CD4-positive, alpha-beta T cell treated with Interleukin-15 for 1 hour (primary cell): ENCODE data around the gene AK8.
"Not testable (repeated sequence)": the region's sequence is repeated elsewhere in the genome, so short reads cannot be mapped to it uniquely, and the experiment has no call there.

Source experiments
- DNase-seq: peaks from one replicate; pipeline ENCODE4 v3.0.0-alpha.2; 2020

AK8 gene

DNA sequence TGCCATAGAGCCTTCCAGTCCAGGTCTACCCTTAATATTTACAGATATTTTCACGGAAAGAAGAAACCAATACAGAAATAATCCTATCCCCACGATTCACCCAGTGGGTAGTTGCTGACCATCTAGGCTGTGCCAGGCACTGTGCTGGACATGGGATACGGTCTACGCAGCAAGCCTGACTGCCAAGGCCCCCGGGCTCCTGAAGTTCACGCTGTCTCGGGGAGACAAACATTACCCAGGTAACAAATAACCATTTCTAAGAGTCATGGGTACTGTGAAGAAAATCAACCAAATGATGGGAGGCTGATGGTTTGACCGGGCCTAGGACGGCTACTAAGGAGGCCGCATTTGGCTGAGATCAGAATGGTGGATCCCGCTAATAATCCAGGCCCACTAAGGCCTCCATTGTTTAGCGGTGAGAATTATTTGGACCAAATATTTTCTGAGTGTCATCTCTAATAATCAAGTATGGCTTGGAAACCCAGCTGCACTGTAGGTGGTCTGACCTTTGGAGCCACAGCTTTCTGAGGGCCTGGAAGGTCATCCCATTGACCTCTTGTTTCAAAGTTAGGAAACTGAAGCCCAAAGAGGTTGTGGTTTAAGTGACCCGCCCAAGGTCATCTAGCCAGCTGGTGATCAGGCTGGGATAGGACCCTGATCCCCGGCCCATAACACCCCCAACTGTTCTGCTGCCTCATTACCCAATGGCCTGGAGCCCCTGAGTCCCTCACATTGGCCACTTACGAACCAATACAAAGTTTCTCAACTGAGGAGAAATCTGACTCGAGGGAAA is 82.4 kb downstream of the AK8 start:
- DNase-seq: no peak

DNA sequence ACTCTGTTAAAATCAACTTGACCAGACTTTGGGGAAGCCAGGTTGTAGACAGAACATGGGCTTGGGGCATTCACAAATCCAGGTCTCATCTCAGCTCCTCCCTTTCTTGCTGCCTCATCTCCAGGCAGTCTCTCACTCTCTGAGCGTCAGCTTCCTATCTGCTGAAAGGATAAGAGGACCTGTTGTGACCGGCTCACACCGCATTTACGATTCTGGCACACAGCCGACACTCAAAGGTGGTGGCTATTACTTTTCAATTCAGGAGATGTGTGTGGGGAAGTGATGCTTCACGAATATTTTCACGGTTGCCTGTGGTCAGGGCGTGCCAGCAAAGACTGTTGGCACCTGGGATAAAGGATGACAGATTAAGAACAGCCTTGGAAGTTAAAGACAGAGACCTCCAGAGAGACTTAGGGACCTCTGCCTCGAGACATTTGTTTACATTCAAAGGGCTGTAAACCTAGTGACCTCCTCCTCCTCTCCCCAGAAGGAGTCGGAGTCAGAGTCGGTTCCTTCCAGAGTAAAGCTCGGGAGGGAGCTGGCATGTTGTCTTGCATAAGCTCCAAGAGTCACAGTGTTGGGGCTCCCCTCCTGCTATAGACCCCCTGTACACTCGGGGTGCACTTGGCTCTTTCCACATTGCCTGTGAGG is 83.2 kb downstream of the AK8 start:
- no peak for DNase-seq

DNA sequence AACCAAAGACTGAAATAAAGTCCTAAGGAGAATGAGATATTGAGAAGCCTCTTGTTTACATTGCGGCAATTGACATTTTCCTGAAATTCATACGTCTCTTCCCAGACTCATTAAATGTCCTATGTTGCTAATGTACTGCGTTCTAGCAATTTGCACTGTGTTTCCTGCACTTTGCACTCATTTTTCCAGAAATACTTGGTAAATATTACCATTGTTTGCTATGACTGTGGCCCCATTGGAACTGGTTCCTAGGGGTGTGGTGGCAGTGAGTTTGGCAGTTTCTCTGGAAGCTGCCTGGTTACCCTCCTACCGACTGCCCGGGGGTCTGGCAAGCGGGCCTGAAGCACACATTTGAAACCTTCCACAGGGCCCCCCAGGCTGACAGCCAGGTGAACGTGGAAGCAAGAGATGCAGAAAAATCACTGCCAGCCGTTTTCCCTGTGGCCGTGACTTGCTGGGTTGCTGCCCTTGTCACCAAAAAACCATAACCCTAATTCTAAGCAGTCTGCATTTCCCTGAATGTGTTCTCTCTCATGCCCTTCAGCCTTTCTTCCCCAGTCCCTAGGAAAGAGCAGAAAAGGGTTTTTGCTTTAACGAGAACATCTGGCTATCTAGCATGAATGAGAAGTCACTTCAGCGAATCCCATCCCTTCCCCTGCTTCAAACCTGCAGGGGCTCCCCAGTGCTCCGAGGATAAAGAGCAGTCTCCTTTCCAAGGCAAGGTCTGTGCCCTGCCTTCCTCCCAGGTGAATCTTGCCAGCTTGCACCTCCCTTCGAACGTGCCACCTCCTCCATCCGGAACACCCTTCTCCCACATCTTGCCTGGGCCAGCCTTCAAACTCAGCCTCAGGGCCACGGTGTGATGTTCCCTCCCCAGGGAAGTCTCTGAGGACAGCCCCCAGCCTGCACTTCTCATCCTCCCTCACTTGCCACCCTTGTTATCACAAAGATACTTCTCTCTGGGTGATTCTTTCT is 84.2 kb downstream of the AK8 start:
- no peak for DNase-seq

DNA sequence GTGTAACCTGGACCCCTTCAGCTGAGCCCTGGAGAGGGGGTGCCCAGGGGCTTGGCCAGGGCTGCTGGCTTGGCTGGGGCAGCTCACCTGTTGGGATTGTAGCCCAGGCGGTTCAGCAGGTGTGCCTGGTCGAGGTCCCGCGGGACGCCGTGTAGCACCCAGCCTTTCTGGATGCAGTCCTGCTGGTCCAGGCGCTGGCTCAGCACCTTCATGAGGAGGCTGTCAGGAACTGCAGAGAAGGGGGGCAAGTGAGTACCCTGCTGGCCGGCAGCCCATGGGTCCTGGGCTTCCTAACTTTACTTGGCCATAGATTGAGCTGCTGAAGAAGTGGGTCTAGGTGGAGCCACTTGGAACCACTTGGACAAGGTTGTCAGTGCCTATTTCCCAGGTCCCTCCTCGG is 85.5 kb downstream of the AK8 start:
- no peak for DNase-seq

DNA sequence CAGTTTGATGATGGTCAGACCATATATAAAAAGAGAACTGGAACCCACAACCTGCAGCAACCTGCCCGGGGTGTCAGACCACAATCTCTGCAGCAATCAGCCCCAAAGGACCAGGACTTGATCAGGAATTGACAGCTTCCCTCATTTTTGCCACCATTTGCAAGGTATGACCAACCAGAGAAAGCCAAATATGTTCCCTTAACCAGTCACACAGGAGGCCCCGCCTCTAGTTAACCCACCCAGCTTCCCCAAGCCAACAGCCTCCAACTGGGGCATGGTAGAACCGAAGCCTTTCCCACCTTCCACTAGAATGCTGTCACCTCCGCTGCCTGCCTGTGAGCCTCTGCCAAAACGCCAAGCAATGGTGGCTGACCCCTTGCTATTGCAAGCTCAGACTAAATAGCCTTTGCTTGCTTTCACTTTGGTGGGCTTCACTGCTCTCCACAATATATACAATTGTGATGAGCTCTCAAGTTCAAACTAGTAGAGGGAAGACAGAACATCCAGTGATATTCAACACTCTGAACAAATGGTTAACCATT is 86.3 kb downstream of the AK8 start:
- no peak for DNase-seq

DNA sequence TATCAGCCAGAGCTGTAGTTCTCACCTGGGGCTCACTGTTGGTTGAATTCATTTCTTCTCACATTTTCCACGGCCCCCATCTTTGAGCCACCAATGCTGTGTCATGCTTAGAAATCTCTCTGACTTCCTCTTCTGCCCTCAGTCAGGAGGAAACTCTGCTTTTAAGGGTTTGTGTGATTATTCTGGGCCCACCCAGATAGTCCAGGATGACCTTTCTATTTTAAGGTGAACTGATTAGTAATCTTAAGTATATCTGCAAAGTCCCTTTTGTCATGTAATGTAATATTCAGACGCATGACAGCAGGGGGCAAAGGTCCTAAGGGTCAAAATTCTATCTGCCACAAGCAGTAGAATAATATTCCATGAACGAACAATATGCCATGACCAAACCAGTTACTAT is 88.4 kb downstream of the AK8 start:
- no peak for DNase-seq

DNA sequence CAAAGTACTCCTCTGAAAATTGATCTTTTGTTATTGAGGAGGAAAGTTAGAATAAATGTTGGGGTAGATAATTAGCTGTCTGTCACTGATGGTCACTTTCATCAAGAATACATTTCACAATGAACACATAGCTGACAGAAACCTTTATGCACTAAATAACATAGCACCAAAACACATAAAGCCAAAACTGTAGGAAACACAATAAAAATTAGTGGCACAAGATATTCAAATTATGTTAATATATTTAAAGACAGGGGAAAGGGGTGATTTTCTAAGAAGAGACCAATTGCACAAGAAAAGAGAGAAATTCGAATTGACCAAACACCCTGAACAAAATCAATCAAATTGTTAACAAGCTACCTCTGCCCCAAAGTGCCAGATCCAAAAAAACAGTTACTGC is 89.7 kb downstream of the AK8 start:
- no peak for DNase-seq

DNA sequence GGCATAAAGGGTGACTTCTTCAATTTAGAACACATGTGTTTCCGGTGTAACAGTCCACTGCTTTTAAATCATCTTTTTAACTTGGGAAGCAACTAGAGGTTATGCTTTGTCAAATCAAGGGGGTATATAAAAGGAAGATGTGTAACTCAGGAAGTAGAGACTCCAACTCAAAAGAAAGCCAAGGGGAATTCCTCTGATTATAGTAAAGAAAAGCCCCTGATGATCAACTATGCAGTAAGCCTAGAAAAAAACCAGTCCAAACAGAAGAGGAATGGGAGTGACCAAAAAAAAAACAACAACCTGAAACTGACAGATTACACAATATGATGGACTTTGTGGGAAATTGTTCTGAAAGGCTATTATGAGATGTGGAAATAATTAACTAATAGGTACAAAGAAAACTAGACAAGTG is 90.3 kb downstream of the AK8 start:
- DNase-seq: no peak

DNA sequence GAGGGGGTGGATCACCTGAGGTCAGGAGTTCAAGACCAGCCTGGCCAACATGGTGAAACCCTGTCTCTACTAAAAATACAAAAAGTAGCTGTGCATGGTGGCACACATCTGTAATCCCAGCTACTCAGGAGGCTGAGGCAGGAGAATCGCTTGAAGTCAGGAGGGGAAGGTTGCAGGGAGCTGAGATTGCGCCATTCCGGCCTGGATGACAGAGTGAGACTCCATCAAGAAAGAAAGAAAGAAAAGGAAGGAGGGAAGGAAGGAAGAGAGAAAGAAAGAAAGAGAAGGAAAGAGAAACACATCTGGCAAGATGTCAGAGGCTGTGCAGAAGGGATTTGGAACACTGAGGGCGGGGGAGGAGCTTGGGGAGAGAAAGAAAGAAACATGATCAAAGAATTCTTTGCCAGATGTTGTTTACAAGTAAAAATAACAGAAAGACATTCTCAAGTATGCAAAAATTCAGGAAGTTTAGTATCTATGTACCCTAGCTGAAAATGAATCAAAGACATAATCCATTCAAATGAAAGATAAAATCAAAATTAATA is 93.7 kb downstream of the AK8 start:
- no peak for DNase-seq

DNA sequence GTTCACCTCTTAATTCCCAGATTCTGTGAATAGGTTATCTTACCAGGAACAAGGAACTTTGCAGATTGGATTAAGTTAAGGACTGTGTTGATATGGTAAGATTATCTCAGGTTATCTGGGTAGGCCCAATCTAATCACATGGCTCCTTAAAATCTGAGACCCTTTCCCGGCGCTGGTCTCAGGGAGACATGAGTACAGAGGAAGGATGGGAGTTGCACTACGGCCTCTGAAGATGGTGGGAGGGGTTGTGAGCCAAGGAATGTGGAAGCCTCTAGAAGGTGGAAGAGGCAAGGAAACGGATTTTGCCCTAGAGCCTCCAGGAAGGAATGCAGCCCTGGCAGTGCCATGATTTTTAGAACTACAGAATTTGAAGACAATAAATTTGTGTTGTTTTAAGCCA is 95.1 kb downstream of the AK8 start:
- no peak for DNase-seq

DNA sequence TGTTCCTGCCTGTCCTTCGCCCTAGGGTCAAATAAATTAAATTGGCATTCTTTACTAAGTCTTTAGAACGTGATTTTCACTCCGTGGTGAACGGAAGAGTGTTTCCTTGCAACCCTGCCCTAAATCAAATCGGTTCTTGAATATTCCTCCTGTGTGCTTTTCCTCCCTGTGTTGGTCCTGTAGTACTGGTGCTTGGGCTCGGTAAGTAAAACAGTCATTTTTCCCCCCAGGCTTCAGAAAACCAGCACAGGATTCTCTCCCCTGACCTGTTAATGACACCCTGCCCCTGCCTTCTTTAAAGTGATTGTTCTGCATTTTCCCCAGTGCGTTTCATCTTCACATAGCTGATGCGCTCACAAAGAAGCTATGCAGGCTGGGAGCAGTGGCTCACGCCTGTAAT is 96.0 kb downstream of the AK8 start:
- no peak for DNase-seq

DNA sequence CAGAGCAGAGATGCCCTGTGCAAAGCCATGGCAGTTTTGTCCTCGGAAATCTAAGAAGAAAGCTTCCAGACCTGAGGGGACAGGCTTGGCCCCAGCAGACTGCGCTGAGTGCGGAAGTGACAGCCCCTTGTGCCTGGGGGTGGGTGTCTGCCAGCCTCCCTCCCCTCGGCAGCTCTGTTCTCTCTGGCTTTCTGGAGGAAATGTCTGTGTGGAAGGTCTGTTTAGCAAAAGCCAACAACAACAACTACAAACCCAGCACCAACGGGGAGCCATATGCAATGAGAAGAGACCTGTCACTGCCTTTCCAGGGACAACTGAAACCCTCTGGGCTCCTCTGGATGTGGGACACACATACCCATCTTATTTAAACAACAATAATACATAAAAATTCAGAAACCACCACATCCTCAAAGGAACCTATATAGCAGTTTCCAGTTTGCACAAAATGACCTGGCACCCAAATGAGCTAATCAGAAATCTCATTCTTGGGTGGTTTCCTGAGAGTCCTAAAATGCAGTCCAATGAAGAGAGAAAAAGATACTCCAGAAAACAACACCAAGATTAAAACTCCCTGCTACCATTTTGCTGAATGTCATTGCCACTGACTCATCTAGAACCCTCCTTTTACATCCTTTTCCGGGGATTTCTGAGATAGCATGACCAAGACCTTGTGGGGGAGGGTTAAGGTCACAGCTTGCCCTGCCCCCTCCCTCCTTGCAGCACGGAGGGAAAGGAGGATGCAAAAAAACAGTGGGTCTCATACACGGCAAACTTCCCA is 97.7 kb downstream of the AK8 start:
- DNase-seq: no peak

DNA sequence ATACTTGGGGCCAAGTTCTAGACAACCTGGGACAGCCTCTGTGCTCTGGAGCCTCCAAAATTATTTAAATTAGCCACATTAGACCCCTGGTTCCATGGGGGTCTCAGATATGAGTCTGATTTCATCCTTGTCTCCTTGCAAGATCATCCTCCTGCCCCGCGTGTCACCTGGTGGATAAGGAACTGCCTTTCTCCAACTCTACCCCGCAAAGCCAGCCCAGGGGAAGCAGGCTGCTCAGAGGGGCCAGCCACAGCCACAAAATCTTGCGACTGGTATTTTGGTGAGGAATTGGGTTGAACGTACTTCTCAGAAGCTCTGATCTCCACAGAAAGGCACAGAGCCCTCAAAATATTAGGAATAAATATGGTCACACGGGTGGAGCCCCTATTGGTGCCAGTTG is 101.2 kb downstream of the AK8 start:
- no peak for DNase-seq

DNA sequence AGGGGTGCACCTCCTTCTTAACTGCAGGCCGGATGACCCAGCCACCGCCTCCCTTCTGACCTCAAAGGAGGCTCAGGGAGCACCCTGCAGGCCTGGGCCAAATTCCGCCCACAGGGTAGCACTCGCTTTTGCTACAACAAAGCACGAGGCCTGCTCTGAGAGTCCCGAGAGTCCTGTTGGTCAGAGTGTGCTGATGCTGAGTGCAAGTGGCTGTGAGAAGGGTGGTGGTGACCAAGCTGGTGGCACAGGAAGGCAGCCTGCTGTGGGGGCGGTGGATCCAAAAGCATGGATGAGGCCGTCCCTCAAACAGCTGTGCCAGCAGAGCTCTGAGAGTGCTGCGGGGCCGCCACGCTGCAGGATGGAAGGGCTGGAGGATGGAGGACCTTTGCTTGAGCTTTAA is 101.8 kb downstream of the AK8 start:
- DNase-seq: no peak

DNA sequence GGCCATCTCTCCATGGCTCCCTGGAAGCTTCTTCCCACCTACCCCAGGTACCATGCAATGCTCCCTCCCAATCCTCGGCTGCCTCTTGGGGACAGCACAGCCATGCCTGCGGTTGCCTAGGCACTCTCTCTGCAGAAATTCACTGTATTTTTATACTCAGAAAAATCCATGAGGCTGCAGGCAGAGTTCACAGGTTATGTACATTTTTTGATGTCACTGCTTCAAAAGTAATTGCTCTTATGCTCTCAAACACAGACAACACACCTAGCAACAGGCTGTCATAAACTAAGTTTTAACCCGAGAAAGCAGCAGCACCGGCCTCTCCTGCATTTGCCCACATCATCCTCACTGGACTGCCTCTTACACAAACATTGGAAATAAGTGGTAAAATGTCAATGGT is 102.4 kb downstream of the AK8 start:
- DNase-seq: no peak

DNA sequence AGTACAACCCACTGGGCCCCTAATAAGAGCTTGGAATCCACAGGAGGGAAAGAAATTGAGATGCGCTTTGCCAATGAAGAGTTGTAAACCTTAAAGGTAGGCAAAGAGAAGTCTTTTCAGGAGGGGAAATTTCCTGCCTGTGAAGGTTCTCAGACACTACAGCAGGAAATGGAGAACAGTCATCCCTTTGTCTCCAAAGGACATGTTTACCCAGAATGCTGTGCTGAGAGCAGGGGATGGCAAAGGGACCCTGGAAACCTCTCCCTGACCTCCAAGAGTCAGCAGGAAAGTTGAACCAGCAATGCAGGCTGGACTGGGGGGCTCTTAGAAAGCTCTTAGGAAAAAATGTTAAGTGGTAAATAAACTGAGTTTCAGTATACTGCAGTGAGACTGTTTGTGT is 103.2 kb downstream of the AK8 start:
- no peak for DNase-seq

DNA sequence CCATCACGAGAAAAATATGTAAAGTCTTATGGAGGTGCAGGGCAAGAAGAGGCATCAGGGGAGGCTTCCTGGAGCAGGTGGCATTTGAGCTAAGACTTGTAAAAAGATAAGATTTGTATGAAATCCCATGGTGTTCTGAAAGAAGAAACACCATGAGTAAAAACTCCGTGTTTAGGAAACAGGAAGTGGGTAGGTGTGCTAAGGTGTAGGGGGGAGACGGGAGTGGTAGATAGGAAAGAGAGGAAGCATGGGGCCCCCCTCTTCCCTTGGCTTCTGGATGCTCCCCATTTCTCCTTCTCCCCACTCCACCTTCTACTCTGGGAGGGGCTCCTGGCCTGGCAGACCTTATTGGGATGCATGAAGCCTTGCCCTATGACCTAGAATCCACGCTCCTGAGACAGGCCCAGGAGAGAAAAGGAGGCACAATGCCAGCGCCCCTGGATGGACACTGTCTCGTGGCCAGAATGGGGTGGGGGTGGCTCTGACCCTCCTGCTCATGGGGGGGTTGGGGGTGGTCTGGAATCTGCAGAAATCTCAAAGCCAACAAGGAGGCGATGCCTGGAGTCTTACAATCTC is 104.2 kb downstream of the AK8 start:
- no peak for DNase-seq

DNA sequence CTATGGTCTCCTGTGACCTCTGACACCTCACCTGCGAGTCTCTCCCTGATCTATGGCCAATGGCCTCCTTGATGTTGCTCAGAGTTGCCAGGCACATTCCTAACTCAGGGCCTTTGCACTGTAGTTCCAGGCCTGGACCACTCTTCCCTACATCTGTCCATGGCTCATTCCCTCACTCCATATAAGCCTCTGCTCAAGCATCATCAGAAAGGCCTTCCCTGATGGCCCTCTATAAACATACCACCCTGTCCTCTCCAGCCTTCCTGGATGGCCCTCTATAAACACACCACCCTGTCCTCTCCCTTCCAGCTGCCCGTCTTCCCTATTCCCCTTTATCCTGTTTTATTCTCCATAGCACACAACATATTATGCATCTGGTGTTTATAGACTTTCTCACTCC is 105.0 kb downstream of the AK8 start:
- no peak for DNase-seq

DNA sequence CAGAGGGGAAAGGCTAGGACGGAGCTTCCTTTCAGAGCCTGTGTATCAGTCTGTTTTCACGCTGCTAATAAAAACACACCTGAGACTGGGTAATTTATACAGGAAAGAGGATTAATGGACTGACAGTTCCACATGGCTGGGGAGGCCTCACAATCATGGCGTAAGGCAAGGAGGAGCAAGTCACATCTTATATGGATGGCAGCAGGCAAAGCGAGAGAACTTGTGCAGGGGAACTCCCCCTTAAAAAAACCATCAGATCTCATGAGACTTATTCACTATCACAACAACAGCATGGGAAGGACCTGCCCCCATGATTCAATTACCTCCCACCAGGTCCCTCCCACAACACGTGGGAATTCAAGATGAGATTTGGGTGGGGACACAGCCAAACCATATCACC is 106.3 kb downstream of the AK8 start:
- DNase-seq: not testable (repeated sequence)

DNA sequence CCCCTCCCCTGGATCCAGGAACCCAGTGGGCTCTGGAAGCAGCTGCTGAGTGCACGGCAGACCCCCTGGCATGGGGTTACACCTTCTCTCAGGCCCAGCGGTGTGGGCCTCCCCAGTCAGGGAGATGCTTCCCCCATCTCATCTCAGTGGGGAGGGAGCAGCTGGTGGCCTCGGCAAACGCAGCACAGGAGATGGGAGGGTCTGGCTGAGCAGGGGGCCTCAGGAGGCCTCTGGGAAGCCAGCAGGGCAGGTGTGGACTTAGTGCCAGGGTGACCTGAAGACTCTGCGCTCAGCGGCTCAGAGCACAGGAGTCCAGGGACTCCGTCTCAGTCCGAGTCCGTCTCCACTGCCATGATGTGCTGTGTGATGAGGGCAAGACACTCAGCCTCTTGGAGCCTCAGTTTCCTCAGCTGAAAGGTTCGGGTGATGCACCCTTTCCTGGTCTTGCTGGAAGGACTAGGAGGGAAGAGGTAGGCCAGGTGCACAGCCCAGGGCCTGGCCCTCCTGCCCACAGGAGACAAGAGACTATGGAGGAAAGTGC is 107.2 kb downstream of the AK8 start:
- DNase-seq: no peak
